ENCODE data around the gene IRX6.

IRX6 gene

GRCh38 chr16:55367866-55368603, 44.0 kb downstream of the IRX6 start:
- DNase-seq, result no peak

- DNase-seq, result peak; percentile 3
Observed at GRCh38 chr16:55369151-55369550, 45.1 kb downstream of the IRX6 start.

DNA sequence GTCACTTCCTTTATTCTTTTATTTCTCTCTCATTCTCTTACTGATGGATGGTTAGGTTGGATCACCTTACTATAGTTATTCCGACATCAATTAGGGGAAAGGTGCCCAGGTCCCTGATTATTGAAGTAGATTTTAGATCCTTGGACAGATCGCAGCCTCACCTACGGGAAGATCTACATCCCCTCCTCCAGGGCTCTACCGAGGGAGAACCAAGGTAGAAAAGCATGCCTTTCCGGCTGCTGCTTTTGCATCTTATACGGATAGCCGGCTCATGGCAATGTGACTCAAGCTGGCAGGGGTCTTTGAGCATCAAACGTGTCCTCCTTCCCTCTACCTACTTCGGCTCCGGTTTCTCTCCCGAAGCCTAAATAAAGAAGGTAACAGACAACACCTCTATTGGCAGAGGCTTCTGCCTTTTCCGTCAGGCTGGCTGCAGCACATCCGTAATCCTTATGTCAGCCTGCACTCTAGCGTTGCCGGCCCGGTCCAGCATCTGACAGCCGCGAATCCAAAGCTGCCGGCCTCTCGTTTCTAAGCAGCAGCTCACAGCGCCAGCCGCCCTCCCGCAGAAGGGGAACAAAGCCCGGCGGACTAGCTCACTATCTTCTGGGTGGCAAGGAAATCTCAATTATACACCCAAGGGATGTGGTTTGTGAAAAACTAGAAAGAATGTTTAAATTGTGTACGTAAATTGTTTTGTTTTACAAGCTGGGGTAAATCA, 46.9 kb downstream of the IRX6 start:
- DNase-seq, result peak; percentile 75

GRCh38 chr16:55372792-55373488, 48.9 kb downstream of the IRX6 start:
- DNase-seq, result no peak

GRCh38 chr16:55373489-55373832, 49.5 kb downstream of the IRX6 start:
- no peak for DNase-seq

DNA sequence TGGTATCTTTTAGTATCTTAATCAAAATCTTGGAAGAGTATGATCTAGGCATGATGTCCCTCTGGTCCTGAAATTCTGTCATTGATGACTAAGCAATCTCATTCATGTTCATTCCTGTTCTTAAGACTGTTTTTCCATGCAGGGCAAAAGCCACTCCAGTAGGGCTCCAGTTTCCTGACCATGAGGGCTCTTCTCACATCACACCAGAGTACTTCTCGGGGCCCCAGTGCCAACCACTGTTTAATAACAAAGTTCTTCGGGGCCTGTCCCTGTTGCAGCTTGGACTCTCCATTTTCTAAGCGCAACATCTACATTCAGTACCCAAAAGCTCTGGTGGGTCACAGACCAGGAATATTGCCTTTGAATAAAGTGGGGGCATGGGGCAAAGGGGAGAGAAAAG, 52.0 kb downstream of the IRX6 start:
- no peak for DNase-seq

- no peak for DNase-seq
Observed at GRCh38 chr16:55376567-55377167, 52.7 kb downstream of the IRX6 start.

DNA sequence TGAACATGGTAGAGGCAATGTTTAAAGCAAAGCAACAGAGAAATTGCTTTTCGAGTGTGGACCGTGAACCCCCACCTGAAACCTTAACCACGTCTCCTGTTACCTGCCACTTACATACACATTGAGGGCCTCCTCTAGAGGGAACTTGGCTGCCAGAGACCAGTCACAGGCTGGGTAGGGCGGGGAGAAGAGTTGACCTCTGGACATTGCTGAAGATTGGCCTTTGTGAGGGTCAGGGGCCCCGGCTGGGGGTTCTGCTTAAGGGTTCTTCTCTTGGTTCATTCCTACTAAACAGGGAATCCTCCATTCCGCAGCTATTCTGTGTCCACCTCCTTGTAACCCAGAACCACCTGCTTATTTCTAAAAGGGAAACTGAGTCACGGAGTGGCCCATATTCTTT, 53.8 kb downstream of the IRX6 start:
- DNase-seq, result no peak

GRCh38 chr16:55378616-55379015, 54.6 kb downstream of the IRX6 start:
- DNase-seq, result no peak

DNA sequence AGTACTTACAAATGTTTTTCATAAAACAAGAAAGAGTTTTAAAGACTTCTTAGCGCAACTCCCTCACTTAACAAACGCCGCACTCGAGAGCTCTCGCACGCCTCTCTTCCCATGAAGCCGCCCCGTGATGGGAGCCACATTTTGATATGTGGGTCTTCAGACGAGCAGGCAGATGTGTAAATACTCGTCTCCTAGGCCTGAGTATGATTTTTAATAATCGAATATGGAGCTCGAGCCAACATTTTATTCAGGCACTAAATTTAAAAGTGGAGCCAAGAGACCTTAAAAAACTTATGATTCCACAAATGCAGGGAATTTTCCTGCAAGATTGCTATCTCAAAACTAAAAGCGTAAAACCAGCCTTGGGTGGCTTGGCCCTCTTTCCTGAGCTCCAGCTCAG, 55.4 kb downstream of the IRX6 start:
- DNase-seq, result no peak

DNA sequence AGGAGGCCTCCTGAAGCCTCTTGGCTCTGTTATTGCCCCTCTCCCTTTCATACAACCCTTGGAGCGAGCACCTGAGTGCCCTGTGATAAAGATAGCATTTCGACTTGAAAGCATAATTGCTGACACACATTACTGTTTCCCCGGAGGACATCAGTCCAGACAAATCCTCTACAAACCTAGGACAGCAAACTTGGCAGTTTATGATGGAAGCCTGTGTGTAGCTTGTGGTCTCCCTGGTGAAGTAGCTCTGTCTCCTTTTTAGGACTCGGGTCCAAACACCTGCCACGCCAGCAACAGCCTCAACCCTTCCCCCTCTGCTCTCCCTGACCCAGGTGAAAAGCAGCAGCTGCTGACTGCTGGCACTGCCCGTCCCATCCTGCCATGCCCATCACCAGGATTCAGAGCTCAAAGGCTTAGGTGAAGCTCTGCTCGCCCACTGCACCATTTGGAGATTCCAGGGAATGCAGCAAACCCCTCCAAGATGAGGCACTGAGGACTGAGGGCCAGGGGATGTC, 55.9 kb downstream of the IRX6 start:
- DNase-seq, result peak; percentile 32

Measured in NCI-H1092 treated with DMSO at 0.1 percent for 48 hours (cell line).